SK-N-SH treated with all-trans-retinoic acid at 6 μM for 48 hours (cell line): ENCODE data around the gene DIPK1A.

Source experiments
- ATAC-seq: fragments of 200-7000 bp; cut with Tn5 transposase; 3 replicates; pipeline ENCODE4 v1.9.1; 2020; ENCODE audit warnings: mild to moderate bottlenecking, moderate library complexity
- BACH2 ChIP-seq: fragments of 250-450 bp; sonication (Bioruptor Pico); IDR thresholded peaks from 2 replicates; pipeline ENCODE4 v1.9.0; 2021; ENCODE audit warnings: mild to moderate bottlenecking, borderline replicate concordance
- CSDC2 ChIP-seq: fragments of 250-450 bp; sonication (Bioruptor Pico); IDR thresholded peaks from 2 replicates; pipeline ENCODE4 v1.5.0; 2020; ENCODE audit warnings: mild to moderate bottlenecking, moderate library complexity
- ISL1 ChIP-seq: fragments of 250-450 bp; sonication (Bioruptor Pico); IDR thresholded peaks from 2 replicates; pipeline ENCODE4 v2.1.2; 2022; ENCODE audit warnings: mild to moderate bottlenecking, moderate library complexity
- OSR1 ChIP-seq: fragments of 250-450 bp; sonication (Bioruptor Pico); IDR thresholded peaks from 2 replicates; pipeline ENCODE4 v1.8.0; 2022; ENCODE audit warnings: moderate library complexity, mild to moderate bottlenecking, inconsistent platforms
- PPARA ChIP-seq: fragments of 250-450 bp; sonication (Bioruptor Pico); IDR thresholded peaks from 2 replicates; pipeline ENCODE4 v1.5.0; 2020; ENCODE audit warnings: mild to moderate bottlenecking, borderline replicate concordance
- RARB ChIP-seq: fragments of 250-450 bp; sonication (Bioruptor Pico); IDR thresholded peaks from 2 replicates; pipeline ENCODE4 v1.8.0; 2021; ENCODE audit warnings: mild to moderate bottlenecking, moderate library complexity
- SNAI2 ChIP-seq: fragments of 250-450 bp; sonication (Bioruptor Pico); IDR thresholded peaks from 2 replicates; pipeline ENCODE4 v1.5.0; 2020; ENCODE audit warnings: mild to moderate bottlenecking, moderate library complexity
- TCF4 ChIP-seq: fragments of 250-450 bp; sonication (Bioruptor Pico); IDR thresholded peaks from 2 replicates; pipeline ENCODE4 v1.8.0; 2021; ENCODE audit warnings: mild to moderate bottlenecking, moderate library complexity, borderline replicate concordance
- TOX ChIP-seq: fragments of 250-450 bp; sonication (Bioruptor Pico); IDR thresholded peaks from 2 replicates; pipeline ENCODE4 v1.8.0; 2021; ENCODE audit warnings: mild to moderate bottlenecking, moderate library complexity, borderline replicate concordance
- ZC3H10 ChIP-seq: fragments of 250-450 bp; sonication (Bioruptor Pico); IDR thresholded peaks from 2 replicates; pipeline ENCODE4 v1.5.1; 2021; ENCODE audit warnings: mild to moderate bottlenecking, moderate library complexity
- ZFP3 ChIP-seq: fragments of 250-450 bp; sonication (Bioruptor Pico); IDR thresholded peaks from 2 replicates; pipeline ENCODE4 v1.5.0; 2020; ENCODE audit warnings: mild to moderate bottlenecking, moderate library complexity
- ZFP30 ChIP-seq: fragments of 450-650 bp; formaldehyde crosslinking; IDR thresholded peaks from 2 replicates; pipeline ENCODE4 v1.5.0; 2022; ENCODE audit warnings: mild to moderate bottlenecking, moderate library complexity
- ZNF565 ChIP-seq: fragments of 450-650 bp; formaldehyde crosslinking; conservative IDR thresholded peaks from 2 replicates; pipeline ENCODE4 v1.5.0; 2020; ENCODE audit warnings: low read depth, mild to moderate bottlenecking, moderate library complexity
- ZNF70 ChIP-seq: fragments of 450-650 bp; formaldehyde crosslinking; IDR thresholded peaks from 2 replicates; pipeline ENCODE4 v1.5.0; 2020; ENCODE audit warnings: mild to moderate bottlenecking, moderate library complexity
- ZNF8 ChIP-seq: fragments of 450-650 bp; formaldehyde crosslinking; IDR thresholded peaks from 2 replicates; pipeline ENCODE4 v1.5.0; 2020; ENCODE audit warnings: mild to moderate bottlenecking, moderate library complexity
- TF ChIP-seq, protein P1 (sequence below): fragments of 250-450 bp; sonication (Bioruptor Pico); IDR thresholded peaks from 2 replicates; pipeline ENCODE4 v1.5.0; 2020; ENCODE audit warnings: mild to moderate bottlenecking, moderate library complexity
- TF ChIP-seq, protein P2 (sequence below): fragments of 250-450 bp; sonication (Bioruptor Pico); IDR thresholded peaks from 2 replicates; pipeline ENCODE4 v1.5.1; 2021; ENCODE audit warnings: mild to moderate bottlenecking, moderate library complexity
- TF ChIP-seq, protein P3 (sequence below): fragments of 250-450 bp; sonication (Bioruptor Pico); IDR thresholded peaks from 2 replicates; pipeline ENCODE4 v1.5.1; 2020; ENCODE audit warnings: low read depth, mild to moderate bottlenecking, moderate library complexity
- TF ChIP-seq, protein P4 (sequence below): fragments of 250-450 bp; sonication (Bioruptor Pico); IDR thresholded peaks from 2 replicates; pipeline ENCODE4 v1.8.0; 2020; ENCODE audit warnings: mild to moderate bottlenecking, moderate library complexity, borderline replicate concordance
- TF ChIP-seq, protein P5 (sequence below): fragments of 250-450 bp; sonication (Bioruptor Pico); IDR thresholded peaks from 2 replicates; pipeline ENCODE4 v1.8.0; 2021; ENCODE audit warnings: low read depth, mild to moderate bottlenecking, moderate library complexity, borderline replicate concordance

The DIPK1A gene

DNA sequence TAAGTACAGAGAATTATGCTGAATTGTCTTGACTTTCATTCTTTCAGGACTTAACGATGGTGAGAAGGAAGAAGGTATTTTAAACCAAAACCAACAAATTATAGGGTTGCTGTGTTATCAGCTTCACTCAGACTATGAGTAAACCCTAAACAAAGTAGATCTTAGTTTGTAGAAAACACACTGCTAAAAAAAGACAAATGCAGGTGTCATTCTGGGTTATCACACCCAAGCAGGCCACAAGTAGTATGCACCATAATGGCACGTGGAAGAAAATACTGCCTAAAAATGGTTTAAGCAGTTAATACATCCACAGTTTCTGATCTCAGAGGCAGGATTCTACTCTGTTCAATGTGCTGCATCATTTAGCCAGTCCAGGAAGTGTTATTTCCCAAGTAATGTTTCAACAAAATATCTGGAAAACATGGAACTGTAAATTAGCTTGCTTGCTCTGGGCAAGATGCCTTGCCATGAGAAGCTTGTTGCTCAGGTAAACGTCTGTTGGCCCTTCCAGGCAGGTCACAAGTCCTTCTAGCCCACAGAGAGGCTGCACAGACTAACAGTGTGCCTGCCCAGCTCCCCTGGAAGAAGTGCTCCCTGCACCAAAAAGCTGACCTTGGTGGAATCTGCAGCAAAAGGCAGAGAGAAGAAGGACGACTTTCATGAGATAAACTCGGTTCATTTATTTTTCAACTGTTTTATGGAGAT is 4.1 kb downstream of the DIPK1A start (continued):
- TF ChIP-seq, protein P1, sequence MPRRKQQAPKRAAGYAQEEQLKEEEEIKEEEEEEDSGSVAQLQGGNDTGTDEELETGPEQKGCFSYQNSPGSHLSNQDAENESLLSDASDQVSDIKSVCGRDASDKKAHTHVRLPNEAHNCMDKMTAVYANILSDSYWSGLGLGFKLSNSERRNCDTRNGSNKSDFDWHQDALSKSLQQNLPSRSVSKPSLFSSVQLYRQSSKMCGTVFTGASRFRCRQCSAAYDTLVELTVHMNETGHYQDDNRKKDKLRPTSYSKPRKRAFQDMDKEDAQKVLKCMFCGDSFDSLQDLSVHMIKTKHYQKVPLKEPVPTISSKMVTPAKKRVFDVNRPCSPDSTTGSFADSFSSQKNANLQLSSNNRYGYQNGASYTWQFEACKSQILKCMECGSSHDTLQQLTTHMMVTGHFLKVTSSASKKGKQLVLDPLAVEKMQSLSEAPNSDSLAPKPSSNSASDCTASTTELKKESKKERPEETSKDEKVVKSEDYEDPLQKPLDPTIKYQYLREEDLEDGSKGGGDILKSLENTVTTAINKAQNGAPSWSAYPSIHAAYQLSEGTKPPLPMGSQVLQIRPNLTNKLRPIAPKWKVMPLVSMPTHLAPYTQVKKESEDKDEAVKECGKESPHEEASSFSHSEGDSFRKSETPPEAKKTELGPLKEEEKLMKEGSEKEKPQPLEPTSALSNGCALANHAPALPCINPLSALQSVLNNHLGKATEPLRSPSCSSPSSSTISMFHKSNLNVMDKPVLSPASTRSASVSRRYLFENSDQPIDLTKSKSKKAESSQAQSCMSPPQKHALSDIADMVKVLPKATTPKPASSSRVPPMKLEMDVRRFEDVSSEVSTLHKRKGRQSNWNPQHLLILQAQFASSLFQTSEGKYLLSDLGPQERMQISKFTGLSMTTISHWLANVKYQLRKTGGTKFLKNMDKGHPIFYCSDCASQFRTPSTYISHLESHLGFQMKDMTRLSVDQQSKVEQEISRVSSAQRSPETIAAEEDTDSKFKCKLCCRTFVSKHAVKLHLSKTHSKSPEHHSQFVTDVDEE (CRISPR knock-in tag): no peak
- no peak for TF ChIP-seq PPARA
- TF ChIP-seq, protein P2, sequence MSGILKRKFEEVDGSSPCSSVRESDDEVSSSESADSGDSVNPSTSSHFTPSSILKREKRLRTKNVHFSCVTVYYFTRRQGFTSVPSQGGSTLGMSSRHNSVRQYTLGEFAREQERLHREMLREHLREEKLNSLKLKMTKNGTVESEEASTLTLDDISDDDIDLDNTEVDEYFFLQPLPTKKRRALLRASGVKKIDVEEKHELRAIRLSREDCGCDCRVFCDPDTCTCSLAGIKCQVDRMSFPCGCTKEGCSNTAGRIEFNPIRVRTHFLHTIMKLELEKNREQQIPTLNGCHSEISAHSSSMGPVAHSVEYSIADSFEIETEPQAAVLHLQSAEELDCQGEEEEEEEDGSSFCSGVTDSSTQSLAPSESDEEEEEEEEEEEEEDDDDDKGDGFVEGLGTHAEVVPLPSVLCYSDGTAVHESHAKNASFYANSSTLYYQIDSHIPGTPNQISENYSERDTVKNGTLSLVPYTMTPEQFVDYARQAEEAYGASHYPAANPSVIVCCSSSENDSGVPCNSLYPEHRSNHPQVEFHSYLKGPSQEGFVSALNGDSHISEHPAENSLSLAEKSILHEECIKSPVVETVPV: no peak
- TF ChIP-seq CSDC2: no peak
- TF ChIP-seq SNAI2 (CRISPR knock-in tag): no peak
- no peak for TF ChIP-seq ZNF70
- no peak for TF ChIP-seq ZNF565 (CRISPR knock-in tag)
- TF ChIP-seq RARB: no peak
- TF ChIP-seq TOX: no peak
- no peak for TF ChIP-seq ISL1
- no peak for TF ChIP-seq ZC3H10 (CRISPR knock-in tag)
- TF ChIP-seq, protein P3, sequence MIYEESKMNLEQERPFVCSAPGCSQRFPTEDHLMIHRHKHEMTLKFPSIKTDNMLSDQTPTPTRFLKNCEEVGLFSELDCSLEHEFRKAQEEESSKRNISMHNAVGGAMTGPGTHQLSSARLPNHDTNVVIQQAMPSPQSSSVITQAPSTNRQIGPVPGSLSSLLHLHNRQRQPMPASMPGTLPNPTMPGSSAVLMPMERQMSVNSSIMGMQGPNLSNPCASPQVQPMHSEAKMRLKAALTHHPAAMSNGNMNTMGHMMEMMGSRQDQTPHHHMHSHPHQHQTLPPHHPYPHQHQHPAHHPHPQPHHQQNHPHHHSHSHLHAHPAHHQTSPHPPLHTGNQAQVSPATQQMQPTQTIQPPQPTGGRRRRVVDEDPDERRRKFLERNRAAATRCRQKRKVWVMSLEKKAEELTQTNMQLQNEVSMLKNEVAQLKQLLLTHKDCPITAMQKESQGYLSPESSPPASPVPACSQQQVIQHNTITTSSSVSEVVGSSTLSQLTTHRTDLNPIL (CRISPR knock-in tag): no peak

DNA sequence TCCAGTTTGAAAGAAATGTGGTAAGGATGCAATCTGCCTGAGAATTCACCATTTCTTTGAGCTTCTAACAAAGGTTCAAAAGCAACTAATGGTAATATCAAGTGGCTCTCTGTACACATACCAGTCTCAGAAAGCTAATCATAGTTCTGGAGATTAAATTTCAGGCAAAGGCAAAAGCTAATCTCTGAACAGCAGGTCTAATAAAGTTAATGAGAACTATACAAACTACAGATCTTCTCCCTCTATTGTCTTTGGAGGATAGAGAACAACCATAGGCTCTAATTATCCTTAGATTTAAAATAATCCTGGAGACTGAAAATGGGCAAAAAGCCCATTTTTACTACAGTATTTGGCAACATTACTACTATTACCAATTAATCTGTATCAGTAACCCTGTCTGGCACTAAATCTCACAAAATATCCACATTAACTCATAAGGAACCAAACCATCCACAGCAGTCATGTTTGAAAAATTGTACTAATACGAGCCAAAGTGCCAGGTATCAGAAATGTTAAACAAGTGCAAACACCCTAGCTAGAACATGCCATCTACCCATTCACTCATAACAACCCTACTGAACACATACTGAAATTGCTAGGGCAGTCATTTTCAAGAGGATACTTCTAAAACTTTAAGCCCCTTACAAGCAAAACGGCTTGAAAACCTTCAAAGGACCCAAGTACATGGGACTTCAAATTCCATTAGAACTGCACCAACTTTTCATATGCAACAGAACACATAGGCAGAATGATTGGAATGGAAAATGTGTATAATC is 4.8 kb downstream of the DIPK1A start:
- TF ChIP-seq TCF4 (CRISPR knock-in tag) (0 out of 2 replicates have a peak, but pooled peaks have one; percentile 35), OSR1 (CRISPR knock-in tag) (no peak), ISL1 (peak; percentile 64), ZC3H10 (CRISPR knock-in tag) (no peak), RARB (no peak)

DNA sequence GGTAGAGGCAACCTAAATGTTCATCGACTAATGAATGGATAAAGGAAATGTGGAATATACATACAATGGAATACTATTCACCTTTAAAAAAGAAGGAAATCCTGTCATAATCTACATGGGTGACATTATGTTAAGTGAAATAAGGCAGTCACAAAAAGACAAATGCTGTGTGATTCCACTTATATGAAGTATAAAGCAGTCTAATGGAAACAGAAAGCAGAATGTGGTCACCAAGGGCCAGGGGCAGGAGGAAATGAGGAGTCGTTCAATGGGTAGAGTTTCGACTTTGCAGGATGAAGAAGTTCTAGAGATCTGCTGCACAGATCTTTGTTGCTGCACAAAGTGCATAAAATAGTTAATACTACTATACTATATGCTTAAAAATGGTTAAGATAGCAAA is 7.8 kb downstream of the DIPK1A start:
- ATAC-seq: no peak
- TF ChIP-seq TCF4 (CRISPR knock-in tag) (no peak), PPARA (no peak)

More for the DNA sequence above, 4.8 kb downstream of the DIPK1A start:
- no peak for ATAC-seq

DNA sequence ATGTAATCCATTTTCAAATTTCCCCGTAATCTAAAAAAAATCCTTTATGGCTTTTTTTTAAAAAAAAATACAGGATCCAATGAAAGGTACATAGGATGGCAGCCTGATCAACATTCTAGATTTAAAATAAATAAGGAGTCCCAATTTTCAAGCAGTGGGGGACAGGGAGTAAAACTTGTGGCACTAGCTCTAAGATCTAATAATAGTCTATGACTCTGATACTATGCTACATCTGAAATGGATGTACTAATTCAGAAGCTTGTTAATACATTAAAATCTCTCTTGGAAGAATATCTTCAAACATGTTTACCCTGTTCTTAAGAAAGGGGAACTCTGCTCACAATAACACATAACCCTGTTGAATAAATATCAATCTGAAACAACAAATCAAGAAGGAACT is 8.5 kb downstream of the DIPK1A start:
- TF ChIP-seq, protein P4, sequence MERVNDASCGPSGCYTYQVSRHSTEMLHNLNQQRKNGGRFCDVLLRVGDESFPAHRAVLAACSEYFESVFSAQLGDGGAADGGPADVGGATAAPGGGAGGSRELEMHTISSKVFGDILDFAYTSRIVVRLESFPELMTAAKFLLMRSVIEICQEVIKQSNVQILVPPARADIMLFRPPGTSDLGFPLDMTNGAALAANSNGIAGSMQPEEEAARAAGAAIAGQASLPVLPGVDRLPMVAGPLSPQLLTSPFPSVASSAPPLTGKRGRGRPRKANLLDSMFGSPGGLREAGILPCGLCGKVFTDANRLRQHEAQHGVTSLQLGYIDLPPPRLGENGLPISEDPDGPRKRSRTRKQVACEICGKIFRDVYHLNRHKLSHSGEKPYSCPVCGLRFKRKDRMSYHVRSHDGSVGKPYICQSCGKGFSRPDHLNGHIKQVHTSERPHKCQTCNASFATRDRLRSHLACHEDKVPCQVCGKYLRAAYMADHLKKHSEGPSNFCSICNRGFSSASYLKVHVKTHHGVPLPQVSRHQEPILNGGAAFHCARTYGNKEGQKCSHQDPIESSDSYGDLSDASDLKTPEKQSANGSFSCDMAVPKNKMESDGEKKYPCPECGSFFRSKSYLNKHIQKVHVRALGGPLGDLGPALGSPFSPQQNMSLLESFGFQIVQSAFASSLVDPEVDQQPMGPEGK (CRISPR knock-in tag): no peak
- no peak for TF ChIP-seq OSR1 (CRISPR knock-in tag)
- no peak for TF ChIP-seq ZFP30 (CRISPR knock-in tag)
- no peak for TF ChIP-seq CSDC2
- TF ChIP-seq, protein P3 (CRISPR knock-in tag): no peak
- no peak for TF ChIP-seq ISL1
- TF ChIP-seq, protein P5, sequence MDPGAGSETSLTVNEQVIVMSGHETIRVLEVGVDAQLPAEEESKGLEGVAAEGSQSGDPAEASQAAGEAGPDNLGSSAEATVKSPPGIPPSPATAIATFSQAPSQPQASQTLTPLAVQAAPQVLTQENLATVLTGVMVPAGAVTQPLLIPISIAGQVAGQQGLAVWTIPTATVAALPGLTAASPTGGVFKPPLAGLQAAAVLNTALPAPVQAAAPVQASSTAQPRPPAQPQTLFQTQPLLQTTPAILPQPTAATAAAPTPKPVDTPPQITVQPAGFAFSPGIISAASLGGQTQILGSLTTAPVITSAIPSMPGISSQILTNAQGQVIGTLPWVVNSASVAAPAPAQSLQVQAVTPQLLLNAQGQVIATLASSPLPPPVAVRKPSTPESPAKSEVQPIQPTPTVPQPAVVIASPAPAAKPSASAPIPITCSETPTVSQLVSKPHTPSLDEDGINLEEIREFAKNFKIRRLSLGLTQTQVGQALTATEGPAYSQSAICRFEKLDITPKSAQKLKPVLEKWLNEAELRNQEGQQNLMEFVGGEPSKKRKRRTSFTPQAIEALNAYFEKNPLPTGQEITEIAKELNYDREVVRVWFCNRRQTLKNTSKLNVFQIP (CRISPR knock-in tag): no peak
- TF ChIP-seq ZNF8 (CRISPR knock-in tag): no peak
- TF ChIP-seq ZNF70: no peak
- no peak for TF ChIP-seq TOX
- TF ChIP-seq RARB: no peak
- no peak for TF ChIP-seq SNAI2 (CRISPR knock-in tag)
- no peak for TF ChIP-seq TCF4 (CRISPR knock-in tag)
- TF ChIP-seq BACH2 (CRISPR knock-in tag): no peak
- no peak for TF ChIP-seq ZFP3
- TF ChIP-seq ZNF565 (CRISPR knock-in tag): no peak
- no peak for ATAC-seq
